Neutrophil (primary cell): ENCODE results near the gene MAP7D3.

ENCODE experiments used
- H3K27ac ChIP-seq: fragments of 200-600 bp; sonication (generic); 2 replicates; pipeline ENCODE4 v1.5.1; 2016; ENCODE audit warnings: mild to moderate bottlenecking, moderate library complexity
- H3K27me3 ChIP-seq: fragments of 200-600 bp; sonication (generic); 2 replicates; pipeline ENCODE4 v1.6.0; 2016; ENCODE audit warnings: mild to moderate bottlenecking
- H3K36me3 ChIP-seq: fragments of 200-600 bp; sonication (generic); 2 replicates; pipeline ENCODE4 v1.5.1; 2017
- H3K4me1 ChIP-seq, 2 experiments: fragments of 200-600 bp in 1 of 2; sonication (generic) in 1 of 2; 1 replicate in 1 of 2; 2 replicates in 1 of 2; pipeline versions ENCODE4 v1.5.1 to v1.6.1; 2013 to 2016; ENCODE audit warnings: low read depth in 1 of 2, low read length in 1 of 2, mild to moderate bottlenecking in 1 of 2, moderate library complexity in 1 of 2; ENCODE audit not compliant: control insufficient read depth in 1 of 2, insufficient read depth in 1 of 2
- H3K4me3 ChIP-seq, 2 experiments: fragments of 200-600 bp in 1 of 2; sonication (generic) in 1 of 2; 1 replicate in 1 of 2; 2 replicates in 1 of 2; pipeline ENCODE4 v1.5.1; 2013 to 2016; ENCODE audit warnings: low read depth in 1 of 2, low read length in 1 of 2, mild to moderate bottlenecking in 1 of 2, moderate library complexity in 1 of 2
- H3K9me3 ChIP-seq: fragments of 200-600 bp; sonication (generic); 2 replicates; pipeline ENCODE4 v1.5.1; 2016
- TF ChIP-seq, protein P1 (sequence below): fragments of 200-600 bp; sonication (generic); IDR thresholded peaks from 2 replicates; pipeline ENCODE4 v1.5.1; 2016; ENCODE audit warnings: antibody characterized with exemption

MAP7D3 gene

DNA sequence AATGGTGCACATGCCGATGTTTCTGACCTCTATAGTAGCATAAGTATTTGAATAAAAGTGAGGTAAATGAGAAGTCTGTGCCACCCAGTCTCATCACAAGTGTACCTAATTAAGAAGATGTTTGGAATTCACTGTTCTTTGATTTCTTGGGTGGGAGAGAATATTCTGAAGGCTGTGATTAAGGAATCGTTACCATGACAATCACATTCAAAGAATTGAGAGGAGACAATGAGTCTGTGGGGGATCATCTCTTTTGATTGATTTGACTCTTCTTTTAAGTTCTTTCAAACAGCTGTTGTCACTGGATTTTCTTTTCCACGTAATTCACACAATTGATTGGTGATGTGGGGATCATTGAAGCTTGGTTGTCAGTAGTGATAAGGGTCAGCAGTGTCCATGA lies 85.8 kb downstream of the MAP7D3 start:
- TF ChIP-seq, protein P1, sequence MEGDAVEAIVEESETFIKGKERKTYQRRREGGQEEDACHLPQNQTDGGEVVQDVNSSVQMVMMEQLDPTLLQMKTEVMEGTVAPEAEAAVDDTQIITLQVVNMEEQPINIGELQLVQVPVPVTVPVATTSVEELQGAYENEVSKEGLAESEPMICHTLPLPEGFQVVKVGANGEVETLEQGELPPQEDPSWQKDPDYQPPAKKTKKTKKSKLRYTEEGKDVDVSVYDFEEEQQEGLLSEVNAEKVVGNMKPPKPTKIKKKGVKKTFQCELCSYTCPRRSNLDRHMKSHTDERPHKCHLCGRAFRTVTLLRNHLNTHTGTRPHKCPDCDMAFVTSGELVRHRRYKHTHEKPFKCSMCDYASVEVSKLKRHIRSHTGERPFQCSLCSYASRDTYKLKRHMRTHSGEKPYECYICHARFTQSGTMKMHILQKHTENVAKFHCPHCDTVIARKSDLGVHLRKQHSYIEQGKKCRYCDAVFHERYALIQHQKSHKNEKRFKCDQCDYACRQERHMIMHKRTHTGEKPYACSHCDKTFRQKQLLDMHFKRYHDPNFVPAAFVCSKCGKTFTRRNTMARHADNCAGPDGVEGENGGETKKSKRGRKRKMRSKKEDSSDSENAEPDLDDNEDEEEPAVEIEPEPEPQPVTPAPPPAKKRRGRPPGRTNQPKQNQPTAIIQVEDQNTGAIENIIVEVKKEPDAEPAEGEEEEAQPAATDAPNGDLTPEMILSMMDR, result no peak
- Histone ChIP-seq H3K27me3 (peaks cover 3% of the 10 kb centered on the region), H3K36me3 (no peaks in the 10 kb centered on the region), H3K4me1 (no peaks in the 10 kb centered on the region), H3K4me3 (no peak overlapping the region), H3K9me3 (no peaks in the 10 kb centered on the region), H3K27ac (no peak overlapping the region)

DNA sequence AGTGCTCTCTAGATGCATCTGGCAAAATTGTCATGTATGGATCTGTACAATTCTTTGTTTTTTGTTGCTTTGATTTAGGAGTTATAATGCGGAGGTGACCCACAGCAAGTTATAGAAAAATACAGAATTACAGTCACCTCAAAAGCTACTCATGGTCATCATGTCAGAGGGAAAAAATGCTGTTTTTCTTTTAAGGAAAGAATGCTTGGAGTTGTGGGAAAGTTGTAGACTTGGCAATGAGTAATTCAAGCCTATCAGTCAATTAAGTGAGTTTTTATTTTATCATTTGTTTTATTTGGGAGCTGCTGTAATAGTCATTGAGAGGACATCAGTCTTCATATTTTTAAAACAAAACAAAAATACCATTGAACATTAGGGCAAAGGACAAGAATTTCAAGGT lies 87.5 kb downstream of the MAP7D3 start:
- Histone ChIP-seq H3K4me1 (peaks cover 4% of the 10 kb centered on the region in 2 experiments), H3K36me3 (no peaks in the 10 kb centered on the region), H3K27ac (no peak overlapping the region), H3K4me3 (no peak overlapping the region), H3K27me3 (no peaks in the 10 kb centered on the region), H3K9me3 (no peaks in the 10 kb centered on the region)
- TF ChIP-seq, protein P1, result no peak
